Loucy (cell line): ENCODE results near the gene ASXL1.

Experiments used
- CTCF ChIP-seq: fragments of 200-600 bp; sonication (generic); conservative IDR thresholded peaks from 2 replicates; pipeline ENCODE4 v1.5.1; 2014; ENCODE audit warnings: mild to moderate bottlenecking, antibody characterized with exemption, low read length
- EZH2phosphoT487 ChIP-seq: fragments of 200-600 bp; IDR thresholded peaks from 2 replicates; pipeline ENCODE4 v1.6.1; 2018; ENCODE audit warnings: antibody characterized with exemption, mild to moderate bottlenecking, moderate library complexity, borderline replicate concordance

- TF ChIP-seq CTCF (no peak), EZH2phosphoT487 (no peak)
These were observed 4.2 kb upstream of the ASXL1 start for GRCh38 chr20:32353848-32354496.
